Mesendoderm (in vitro differentiated cells): ENCODE results near the gene MYL7.

Experiments
- DNase-seq: peaks from one replicate; pipeline ENCODE4 v3.0.0; 2013
- H2AK5ac ChIP-seq: 2 replicates; pipeline ENCODE4 v1.6.1; 2013; ENCODE audit warnings: low read length, inconsistent platforms
- H2BK120ac ChIP-seq: 2 replicates; pipeline ENCODE4 v1.6.1; 2013; ENCODE audit warnings: low read depth, mild to moderate bottlenecking, low read length, moderate library complexity, mixed read lengths
- H2BK15ac ChIP-seq: replicated peaks from 2 replicates; pipeline ENCODE4 v1.6.1; 2013; ENCODE audit warnings: low read depth, mild to moderate bottlenecking, moderate library complexity
- H2BK5ac ChIP-seq: 2 replicates; pipeline ENCODE4 v1.6.1; 2013; ENCODE audit warnings: low read length, inconsistent platforms
- H3K18ac ChIP-seq: 2 replicates; pipeline ENCODE4 v1.6.1; 2013; ENCODE audit warnings: mild to moderate bottlenecking, low read length, mixed read lengths
- H3K23ac ChIP-seq: one replicate; pipeline ENCODE4 v1.6.1; 2013; ENCODE audit warnings: low read length
- H3K27ac ChIP-seq: 2 replicates; pipeline ENCODE4 v1.5.1; 2013; ENCODE audit warnings: low read depth, mild to moderate bottlenecking, inconsistent platforms, low read length, moderate library complexity
- H3K27me3 ChIP-seq: 2 replicates; pipeline ENCODE4 v1.6.1; 2013; ENCODE audit warnings: low read length, control low read depth, mild to moderate bottlenecking, inconsistent platforms; ENCODE audit not compliant: insufficient read depth, poor library complexity
- H3K36me3 ChIP-seq: 2 replicates; pipeline ENCODE4 v1.6.1; 2013; ENCODE audit warnings: low read length, inconsistent platforms; ENCODE audit not compliant: control insufficient read depth, insufficient read depth
- H3K4ac ChIP-seq: one replicate; pipeline ENCODE4 v1.6.1; 2013; ENCODE audit warnings: low read depth, mild to moderate bottlenecking, low read length, moderate library complexity
- H3K4me1 ChIP-seq: 2 replicates; pipeline ENCODE4 v1.6.1; 2013; ENCODE audit warnings: low read depth, low read length, inconsistent platforms; ENCODE audit not compliant: control insufficient read depth
- H3K4me2 ChIP-seq: 2 replicates; pipeline ENCODE4 v1.6.1; 2013; ENCODE audit warnings: low read length
- H3K4me3 ChIP-seq: 2 replicates; pipeline ENCODE4 v1.5.1; 2013; ENCODE audit warnings: mild to moderate bottlenecking, low read length
- H3K56ac ChIP-seq: one replicate; pipeline ENCODE4 v1.6.1; 2013; ENCODE audit warnings: low read length
- H3K79me1 ChIP-seq: 2 replicates; pipeline ENCODE4 v1.6.1; 2013; ENCODE audit warnings: low read length, inconsistent platforms
- H3K79me2 ChIP-seq: 2 replicates; pipeline ENCODE4 v1.6.1; 2013; ENCODE audit warnings: mild to moderate bottlenecking, low read length; ENCODE audit not compliant: control insufficient read depth, insufficient read depth
- H3K9ac ChIP-seq: 2 replicates; pipeline ENCODE4 v1.6.1; 2013; ENCODE audit warnings: low read length, inconsistent platforms
- H4K5ac ChIP-seq: one replicate; pipeline ENCODE4 v1.6.1; 2013; ENCODE audit warnings: low read length
- H4K8ac ChIP-seq: one replicate; pipeline ENCODE4 v1.6.1; 2013; ENCODE audit warnings: low read depth, mild to moderate bottlenecking, control low read depth, low read length, moderate library complexity
- WGBS: extraction: QIAGEN DNeasy Blood & Tissue Kit; methylation state at CpG from one replicate; pipeline ENCODE4 v1.1.7; 2013; ENCODE audit warnings: low lambda C conversion rate, missing lambda C conversion rate; ENCODE audit not compliant: insufficient coverage; ENCODE audit errors: extremely low coverage; 5-methylcytosine and 5-hydroxymethylcytosine counted together

Gene MYL7

DNA sequence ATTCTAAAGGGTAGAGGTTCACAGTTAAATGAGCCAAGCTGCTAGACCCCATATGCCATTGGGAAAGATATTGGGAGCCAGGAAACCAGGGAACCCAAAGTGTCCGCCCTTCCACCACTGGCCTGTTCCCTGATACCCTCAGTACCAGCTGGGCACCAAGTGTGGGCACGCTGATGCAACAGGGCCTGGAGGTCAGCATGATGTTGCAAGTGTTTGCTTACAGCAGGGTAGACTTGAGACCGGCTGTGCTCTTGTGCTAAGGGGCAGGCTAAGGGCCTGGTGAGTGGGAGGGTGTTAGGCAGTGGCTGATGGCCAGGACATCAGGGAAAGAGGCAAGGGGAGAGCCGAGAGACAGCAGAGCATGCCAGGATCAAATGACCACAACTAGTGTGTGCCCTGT is 21.0 kb upstream of the MYL7 start:
- no peak overlapping the region for H3K4me2 ChIP-seq
- H2BK120ac ChIP-seq = no peak overlapping the region
- H3K36me3 ChIP-seq = no peaks in the 10 kb centered on the region
- H3K27ac ChIP-seq = no peak overlapping the region
- H2BK15ac ChIP-seq = no peak overlapping the region
- H3K4ac ChIP-seq = no peak overlapping the region
- H3K23ac ChIP-seq = no peak overlapping the region
- H2AK5ac ChIP-seq = no peak overlapping the region
- H3K56ac ChIP-seq = no peak overlapping the region
- H4K8ac ChIP-seq = no peak overlapping the region
- H3K18ac ChIP-seq = no peak overlapping the region
- no peak overlapping the region for H3K9ac ChIP-seq
- WGBS = no CpG with 5 or more reads among the region's 4 CpGs
- H4K5ac ChIP-seq = no peak overlapping the region
- no peak overlapping the region for H2BK5ac ChIP-seq
- H3K4me1 ChIP-seq = no peaks in the 10 kb centered on the region
- H3K79me2 ChIP-seq = no peaks in the 10 kb centered on the region
- no peaks in the 10 kb centered on the region for H3K27me3 ChIP-seq
- H3K79me1 ChIP-seq = no peaks in the 10 kb centered on the region
- no peak overlapping the region for H3K4me3 ChIP-seq
- DNase-seq = no peak

DNA sequence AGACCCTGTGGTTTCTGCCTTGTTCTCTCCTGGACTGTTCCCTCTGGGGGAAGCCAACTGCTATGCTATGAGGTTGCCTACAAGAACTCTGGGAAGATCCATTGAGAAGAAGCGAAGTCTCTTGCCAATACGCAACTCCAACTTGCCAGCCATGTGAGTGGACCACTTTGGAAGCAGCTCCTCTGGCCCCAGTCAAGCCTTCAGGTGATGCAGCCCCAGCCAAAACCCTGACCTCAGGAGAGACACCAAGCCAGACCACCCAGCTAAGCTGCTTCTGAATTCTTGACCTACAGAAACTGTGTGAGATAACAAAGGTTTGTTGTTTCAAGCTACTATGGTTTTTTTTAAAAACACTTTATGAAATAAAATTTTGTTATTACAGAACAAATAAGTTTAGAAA is 20.2 kb upstream of the MYL7 start:
- Histone ChIP-seq H3K36me3 (no peaks in the 10 kb centered on the region), H3K4me1 (no peaks in the 10 kb centered on the region), H3K4ac (no peak overlapping the region), H3K18ac (no peak overlapping the region), H3K4me3 (no peak overlapping the region), H3K4me2 (no peak overlapping the region), H4K5ac (no peak overlapping the region), H2BK5ac (no peak overlapping the region), H3K23ac (no peak overlapping the region), H3K27me3 (no peaks in the 10 kb centered on the region), H3K9ac (no peak overlapping the region), H3K56ac (no peak overlapping the region), H3K79me2 (no peaks in the 10 kb centered on the region), H3K79me1 (no peaks in the 10 kb centered on the region), H4K8ac (no peak overlapping the region), H2AK5ac (no peak overlapping the region), H3K27ac (no peak overlapping the region), H2BK15ac (no peak overlapping the region), H2BK120ac (no peak overlapping the region)
- no CpG with 5 or more reads among the region's 2 CpGs for WGBS
- DNase-seq = no peak

DNA sequence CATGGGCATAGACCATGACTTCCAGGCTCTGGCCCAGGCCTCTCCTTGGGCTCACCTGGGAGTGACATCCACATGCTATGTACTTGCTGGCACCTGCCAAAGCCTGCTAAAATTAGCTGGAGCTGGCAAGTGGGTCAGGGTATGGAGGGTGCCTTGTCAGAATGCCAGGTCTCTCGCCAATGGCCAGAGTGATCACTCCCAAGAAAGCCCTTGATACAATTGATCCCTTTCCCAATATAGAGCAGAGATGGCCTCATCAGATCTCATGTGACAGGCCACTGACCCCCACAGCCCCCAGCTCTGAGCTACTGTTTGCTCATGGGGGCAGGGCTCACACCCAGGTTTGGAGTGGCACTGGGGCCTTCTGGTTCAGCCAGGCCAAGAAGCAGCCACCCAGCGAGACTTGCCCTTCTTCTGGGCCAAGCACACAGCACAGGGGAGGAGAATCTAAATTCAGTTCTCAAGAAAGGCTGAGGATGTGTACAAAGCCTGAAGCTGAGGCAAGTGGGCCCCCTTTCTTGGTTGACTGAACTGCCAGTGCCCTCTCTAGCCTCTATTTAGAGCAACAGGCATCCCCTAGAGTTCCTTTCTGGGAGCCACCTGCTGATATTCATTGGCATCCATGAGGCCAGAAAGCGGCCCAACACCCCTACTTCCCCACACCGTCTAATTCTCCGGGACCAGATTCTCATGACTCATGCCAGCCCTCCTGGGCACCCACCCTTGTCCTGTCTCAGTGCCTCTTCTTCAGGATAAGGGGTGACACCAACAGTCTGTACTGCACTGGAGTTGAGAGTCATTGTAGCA is 18.9 kb upstream of the MYL7 start:
- H3K27me3 ChIP-seq = no peaks in the 10 kb centered on the region
- H3K4me1 ChIP-seq = no peaks in the 10 kb centered on the region
- no peaks in the 10 kb centered on the region for H3K36me3 ChIP-seq
- no peak for DNase-seq
- H3K79me2 ChIP-seq = no peaks in the 10 kb centered on the region
- no peak overlapping the region for H3K4me2 ChIP-seq
- no peak overlapping the region for H3K4ac ChIP-seq
- H3K18ac ChIP-seq = no peak overlapping the region
- no peak overlapping the region for H4K5ac ChIP-seq
- no peaks in the 10 kb centered on the region for H3K79me1 ChIP-seq
- H2AK5ac ChIP-seq = no peak overlapping the region
- no peak overlapping the region for H2BK15ac ChIP-seq
- no peak overlapping the region for H3K4me3 ChIP-seq
- H2BK5ac ChIP-seq = no peak overlapping the region
- no peak overlapping the region for H3K27ac ChIP-seq
- no peak overlapping the region for H2BK120ac ChIP-seq
- no CpG with 5 or more reads among the region's 5 CpGs for WGBS
- H3K9ac ChIP-seq = no peak overlapping the region
- no peak overlapping the region for H3K23ac ChIP-seq
- no peak overlapping the region for H4K8ac ChIP-seq
- no peak overlapping the region for H3K56ac ChIP-seq

DNA sequence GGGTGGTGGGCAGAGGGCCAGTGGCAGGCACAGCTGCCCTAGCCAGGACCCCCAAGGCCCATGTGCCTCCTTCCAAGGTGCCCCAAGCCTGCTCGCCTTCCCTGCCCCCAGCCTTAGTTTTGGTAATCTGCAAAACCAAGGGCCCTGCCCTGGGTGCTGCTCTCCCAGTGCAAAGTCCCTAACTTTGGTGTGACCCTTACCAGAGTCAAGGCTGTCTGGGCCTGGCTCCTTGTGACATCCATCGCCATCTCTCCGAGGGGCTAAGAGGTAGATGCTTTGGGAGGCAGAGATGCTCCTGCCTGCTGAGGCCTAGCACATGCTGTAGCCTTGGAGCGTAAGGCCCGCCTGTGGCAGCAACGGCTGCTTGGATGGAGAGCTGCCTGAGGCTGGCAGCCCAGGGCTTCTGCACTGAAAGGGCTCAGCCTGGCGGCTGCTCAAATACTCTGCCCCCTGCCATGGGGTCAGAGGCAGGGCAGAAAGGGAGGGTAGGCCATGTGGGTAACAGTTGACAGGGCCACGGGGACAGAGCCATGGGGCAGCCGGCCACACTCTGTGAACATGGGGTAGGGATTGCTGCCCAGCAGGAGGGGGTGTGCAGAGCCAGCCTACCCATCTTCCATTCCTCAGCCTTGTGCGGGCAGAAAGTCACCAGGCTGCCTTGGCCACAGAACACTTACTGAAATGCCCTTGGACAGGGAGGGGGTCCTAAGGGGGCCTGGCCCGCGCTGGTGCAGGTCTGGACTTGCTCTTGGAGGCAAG is 17.9 kb upstream of the MYL7 start:
- Histone ChIP-seq H2AK5ac (no peak overlapping the region), H3K79me2 (no peaks in the 10 kb centered on the region), H2BK5ac (no peak overlapping the region), H3K79me1 (no peaks in the 10 kb centered on the region), H3K9ac (no peak overlapping the region), H3K23ac (no peak overlapping the region), H2BK15ac (no peak overlapping the region), H3K36me3 (no peaks in the 10 kb centered on the region), H3K27ac (no peak overlapping the region), H3K4me3 (no peak overlapping the region), H3K4me2 (no peak overlapping the region), H4K8ac (no peak overlapping the region), H3K56ac (no peak overlapping the region), H3K18ac (no peak overlapping the region), H3K4ac (no peak overlapping the region), H3K27me3 (no peaks in the 10 kb centered on the region), H2BK120ac (no peak overlapping the region), H4K5ac (no peak overlapping the region), H3K4me1 (no peaks in the 10 kb centered on the region)
- no peak for DNase-seq
- no CpG with 5 or more reads among the region's 12 CpGs for WGBS

DNA sequence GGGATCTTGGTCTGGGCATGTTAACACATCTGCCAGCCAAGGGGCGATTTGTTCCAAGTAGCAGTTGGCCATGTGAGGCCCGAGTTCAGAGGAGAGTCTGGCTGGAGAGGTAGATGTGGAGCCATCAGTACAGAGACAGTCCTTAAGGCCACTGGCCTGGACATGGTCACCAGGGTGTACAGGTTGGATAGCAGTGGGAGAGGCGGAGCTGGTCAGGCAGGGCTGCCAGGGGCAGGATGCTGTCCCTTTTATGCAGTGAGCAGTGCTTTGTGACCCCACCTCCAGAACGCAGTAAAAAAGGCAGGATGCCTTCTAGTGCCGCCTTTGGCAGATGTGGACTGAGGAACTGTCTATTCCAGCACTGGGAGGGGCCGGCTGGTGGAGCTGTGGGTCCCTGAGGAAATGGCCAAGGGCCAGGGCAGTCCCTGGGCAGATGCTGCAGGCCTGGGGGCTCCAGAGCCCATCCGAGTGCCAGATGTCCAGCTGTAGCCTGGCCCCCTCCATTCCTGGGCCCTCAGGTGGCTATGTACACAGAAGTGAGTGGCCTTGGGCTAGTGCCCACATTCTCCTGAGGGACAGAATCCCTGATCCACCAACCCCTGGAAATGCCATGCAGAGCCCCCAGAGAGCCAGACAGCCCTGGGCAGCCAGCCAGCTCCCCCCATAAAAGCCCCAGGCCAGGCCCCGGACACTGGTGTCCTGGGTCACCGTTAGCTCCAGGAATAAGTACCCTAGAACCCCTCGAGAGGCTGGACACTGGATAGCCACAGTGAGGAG is 17.2 kb upstream of the MYL7 start:
- no peak overlapping the region for H4K5ac ChIP-seq

More for the DNA sequence above, 17.2 kb upstream of the MYL7 start:
- no peak for DNase-seq
- H3K23ac ChIP-seq = no peak overlapping the region
- H3K18ac ChIP-seq = no peak overlapping the region
- H3K27ac ChIP-seq = no peak overlapping the region
- H3K9ac ChIP-seq = no peak overlapping the region
- no peaks in the 10 kb centered on the region for H3K4me1 ChIP-seq
- no peak overlapping the region for H4K8ac ChIP-seq
- no peaks in the 10 kb centered on the region for H3K27me3 ChIP-seq
- H3K4me2 ChIP-seq = no peak overlapping the region
- no peak overlapping the region for H2BK120ac ChIP-seq
- H3K56ac ChIP-seq = peak overlapping the region; percentile 25
- no peak overlapping the region for H3K4me3 ChIP-seq
- H3K4ac ChIP-seq = no peak overlapping the region
- H2BK15ac ChIP-seq = no peak overlapping the region
- H2AK5ac ChIP-seq = no peak overlapping the region
- no peaks in the 10 kb centered on the region for H3K36me3 ChIP-seq
- H3K79me2 ChIP-seq = no peaks in the 10 kb centered on the region
- H3K79me1 ChIP-seq = no peaks in the 10 kb centered on the region
- no CpG with 5 or more reads among the region's 10 CpGs for WGBS
- no peak overlapping the region for H2BK5ac ChIP-seq
